GM18498 (cell line): ENCODE results near the gene PTPRG.

Experiments
- ATAC-seq: cut with Tn5 transposase; IDR thresholded peaks from one replicate; pipeline ENCODE4 v1.9.1; 2021; ENCODE audit warnings: mild to moderate bottlenecking, moderate library complexity; ENCODE audit not compliant: unreplicated experiment

Gene PTPRG

DNA sequence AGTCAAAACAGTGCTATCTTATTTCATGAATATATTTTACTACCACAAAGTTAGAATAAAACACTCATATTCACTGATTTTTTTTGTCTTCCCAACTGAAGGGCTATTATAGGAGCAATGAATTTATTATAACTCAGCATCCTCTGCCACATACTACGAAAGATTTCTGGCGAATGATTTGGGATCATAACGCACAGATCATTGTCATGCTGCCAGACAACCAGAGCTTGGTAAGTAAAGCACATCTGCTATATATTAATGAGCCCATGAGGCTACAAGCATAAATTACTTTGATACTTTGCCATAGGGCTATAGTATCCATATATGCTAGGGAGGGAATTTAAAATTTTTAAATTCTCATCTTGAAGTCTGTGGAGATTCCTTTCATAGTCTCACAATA, 716.1 kb downstream of the PTPRG start:
- no peak for ATAC-seq

DNA sequence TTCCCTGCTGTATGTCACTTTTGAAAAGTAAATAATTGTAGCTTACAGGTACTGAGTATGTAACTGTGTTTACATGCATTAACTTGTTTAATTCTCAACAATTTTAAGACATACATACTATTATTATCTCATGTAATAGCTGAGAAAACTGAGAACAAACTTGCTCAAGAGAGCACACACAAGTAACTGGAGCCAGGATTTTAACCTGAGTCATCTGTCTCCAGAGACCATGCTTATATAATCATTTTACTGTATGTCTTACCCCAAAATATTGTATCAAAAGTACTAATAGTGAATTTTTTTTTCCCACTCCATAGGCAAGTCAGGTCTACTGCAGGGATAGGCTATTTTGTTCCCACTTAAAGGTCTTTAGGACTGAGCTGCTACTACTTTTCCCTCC, 716.6 kb downstream of the PTPRG start:
- ATAC-seq, result no peak

DNA sequence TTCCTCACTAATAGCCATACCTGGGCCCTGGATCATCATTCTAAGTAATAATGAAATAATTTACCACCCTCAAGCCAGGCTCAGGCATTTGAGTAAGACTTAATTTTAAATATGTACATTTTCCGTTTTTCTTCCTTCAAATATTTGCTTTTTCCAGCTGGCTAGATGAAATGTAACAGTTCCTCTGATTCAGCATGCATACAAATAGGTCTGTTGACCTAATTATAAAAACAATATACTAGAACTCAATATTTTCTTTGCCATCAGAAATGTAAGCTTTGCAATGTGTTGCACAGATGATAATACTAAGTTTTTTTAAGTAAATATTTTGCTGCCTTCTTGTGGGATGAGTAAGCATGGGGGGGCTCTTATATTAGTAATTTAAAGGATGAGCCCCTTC, 720.4 kb downstream of the PTPRG start:
- ATAC-seq, result no peak

- peak; percentile 69 for ATAC-seq
Observed at GRCh38 chr3:62284442-62284841, 723.1 kb downstream of the PTPRG start.

DNA sequence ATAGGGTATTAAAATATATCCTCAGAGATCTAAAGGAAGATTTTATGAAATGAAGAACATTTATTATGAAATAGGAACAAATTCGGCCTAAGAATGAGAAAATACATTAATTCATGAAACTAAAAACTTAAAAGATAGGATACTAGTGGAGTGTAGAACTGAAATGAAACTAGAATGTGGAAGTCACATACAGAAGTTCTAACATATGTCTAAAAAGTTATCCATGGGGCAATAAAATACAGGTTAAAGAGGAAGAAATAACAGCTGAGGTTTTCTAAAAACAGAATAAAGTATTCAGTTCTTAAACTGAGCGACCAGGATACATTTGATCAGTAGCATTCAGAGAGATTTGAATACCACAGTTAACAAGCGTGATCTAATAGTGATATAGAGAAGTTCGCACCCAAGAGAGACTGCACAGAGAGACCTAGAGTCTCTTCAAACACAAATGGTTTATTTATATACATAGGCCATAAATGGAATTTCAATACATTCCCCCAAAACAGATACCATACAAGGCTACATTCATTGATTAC, 726.1 kb downstream of the PTPRG start:
- ATAC-seq, result no peak

DNA sequence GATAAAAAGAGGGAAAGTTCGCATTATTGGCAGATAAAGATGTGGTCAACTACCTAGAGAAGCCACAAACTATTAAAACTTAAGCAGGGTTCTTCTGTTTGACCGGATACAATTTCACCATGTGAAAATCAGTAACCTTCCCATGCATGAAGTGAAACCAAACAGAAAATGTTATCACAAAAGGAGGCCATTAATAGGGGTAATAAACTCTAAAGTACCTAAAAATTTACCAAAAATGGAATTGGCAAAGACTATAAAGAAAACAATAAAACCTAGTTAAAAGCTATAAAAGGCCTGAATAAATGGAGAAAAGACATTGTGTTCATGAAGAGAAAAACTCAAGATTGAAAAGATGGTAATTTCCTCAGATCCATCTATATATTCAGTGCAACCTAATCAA, 728.6 kb downstream of the PTPRG start:
- no peak for ATAC-seq

DNA sequence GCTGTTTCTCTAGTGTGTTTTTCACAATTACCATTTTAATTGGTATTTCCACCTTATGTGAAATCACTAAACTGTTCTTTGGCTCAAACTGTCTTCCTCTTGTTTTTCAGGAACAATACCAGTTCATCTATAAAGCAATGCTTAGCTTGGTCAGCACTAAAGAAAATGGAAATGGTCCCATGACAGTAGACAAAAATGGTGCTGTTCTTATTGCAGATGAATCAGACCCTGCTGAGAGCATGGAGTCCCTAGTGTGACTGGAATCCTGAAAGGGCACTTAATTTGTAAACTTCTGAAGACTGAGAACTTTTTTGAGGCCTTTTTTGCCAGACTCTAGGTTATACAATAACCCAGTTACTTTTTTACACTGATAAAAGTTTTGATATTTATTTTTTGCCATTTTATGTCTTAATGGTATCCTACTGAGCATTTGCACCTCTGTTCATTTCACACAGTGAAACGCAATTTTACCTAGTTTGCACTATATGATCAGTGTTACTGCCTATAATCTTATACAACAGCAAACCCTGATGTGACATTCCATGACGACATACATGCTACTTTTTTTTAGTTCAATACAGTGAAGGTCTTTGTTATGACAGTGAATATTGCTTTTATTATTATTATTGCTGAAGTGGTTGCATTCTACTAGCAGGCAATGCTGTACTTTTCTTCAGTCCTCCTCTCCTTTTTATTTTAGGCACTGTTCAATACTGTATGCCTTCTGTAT, 731.8 kb downstream of the PTPRG start:
- no peak for ATAC-seq

DNA sequence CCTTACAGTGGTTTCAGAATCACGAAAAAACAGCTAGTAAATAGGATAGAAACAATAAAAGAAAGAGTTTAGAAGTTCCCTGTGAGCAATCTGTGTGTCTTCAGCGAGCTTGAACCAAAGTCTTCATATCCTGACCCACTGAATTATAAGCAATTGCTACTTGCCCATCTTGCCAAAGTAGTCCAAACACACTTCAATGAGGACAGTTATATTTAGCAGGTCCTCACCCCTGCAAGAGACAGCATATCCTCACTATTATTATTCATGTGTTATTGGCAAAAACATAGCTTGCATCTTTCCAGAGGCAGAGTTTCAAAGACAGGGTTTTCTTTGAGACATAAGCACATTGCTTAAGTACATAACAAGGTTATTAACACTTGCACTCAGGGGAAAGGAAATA, 734.2 kb downstream of the PTPRG start:
- ATAC-seq, result no peak

GRCh38 chr3:62300617-62301016, 739.2 kb downstream of the PTPRG start:
- no peak for ATAC-seq

DNA sequence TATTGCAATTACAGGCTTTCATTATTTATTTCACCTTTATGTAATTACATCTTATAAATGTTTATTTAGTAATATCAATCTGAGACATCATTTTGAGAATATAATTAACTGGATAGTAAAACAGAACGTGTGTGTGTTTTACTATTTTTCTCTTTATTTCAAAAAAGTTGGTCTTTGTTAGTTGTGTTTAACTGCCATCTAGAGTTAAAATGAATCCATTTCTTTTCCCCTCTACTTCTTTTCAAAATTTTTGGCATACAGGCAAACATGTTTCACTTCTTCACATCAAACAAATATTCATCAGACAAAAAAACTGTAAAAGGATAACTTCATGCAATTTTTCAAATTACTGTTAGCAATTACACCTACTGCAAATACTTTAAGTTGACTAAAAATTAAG, 750.8 kb downstream of the PTPRG start:
- ATAC-seq, result no peak

DNA sequence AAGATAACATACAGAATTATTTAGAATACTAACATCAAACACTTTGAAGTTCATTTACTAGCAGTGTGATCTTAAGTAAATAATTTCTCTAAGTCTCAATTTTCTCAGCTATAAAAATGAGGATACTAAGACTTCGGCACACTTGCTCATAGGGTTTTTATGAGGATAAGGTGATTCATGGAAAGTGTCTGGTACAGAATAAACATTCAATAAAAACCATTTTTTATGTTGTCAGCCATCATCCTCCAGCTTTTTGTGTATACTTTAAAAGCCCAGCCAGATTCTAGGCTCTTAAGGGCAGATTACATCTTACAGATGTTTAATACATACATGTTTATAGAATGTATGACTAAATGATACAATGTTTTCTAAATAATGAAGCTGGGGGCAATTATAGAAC, 755.2 kb downstream of the PTPRG start:
- ATAC-seq, result no peak

DNA sequence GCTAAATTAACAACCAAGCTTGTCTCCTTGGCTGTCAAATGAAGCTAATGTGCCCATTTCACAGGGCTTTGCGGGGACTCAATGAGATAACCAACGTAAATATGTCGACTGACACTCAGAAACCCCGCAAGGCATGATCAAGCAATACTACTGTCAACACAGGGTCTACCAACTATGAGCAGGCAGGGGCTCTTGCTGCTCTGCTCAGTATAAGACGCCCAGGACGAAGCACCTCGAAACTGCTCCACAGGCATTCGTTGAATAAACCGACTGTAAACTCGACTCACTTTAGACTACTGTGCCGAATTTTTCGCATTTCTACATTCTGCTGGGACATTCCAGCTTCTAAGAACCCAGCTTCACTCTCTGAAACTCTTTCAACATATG, 757.0 kb downstream of the PTPRG start:
- ATAC-seq, result peak; percentile 4

DNA sequence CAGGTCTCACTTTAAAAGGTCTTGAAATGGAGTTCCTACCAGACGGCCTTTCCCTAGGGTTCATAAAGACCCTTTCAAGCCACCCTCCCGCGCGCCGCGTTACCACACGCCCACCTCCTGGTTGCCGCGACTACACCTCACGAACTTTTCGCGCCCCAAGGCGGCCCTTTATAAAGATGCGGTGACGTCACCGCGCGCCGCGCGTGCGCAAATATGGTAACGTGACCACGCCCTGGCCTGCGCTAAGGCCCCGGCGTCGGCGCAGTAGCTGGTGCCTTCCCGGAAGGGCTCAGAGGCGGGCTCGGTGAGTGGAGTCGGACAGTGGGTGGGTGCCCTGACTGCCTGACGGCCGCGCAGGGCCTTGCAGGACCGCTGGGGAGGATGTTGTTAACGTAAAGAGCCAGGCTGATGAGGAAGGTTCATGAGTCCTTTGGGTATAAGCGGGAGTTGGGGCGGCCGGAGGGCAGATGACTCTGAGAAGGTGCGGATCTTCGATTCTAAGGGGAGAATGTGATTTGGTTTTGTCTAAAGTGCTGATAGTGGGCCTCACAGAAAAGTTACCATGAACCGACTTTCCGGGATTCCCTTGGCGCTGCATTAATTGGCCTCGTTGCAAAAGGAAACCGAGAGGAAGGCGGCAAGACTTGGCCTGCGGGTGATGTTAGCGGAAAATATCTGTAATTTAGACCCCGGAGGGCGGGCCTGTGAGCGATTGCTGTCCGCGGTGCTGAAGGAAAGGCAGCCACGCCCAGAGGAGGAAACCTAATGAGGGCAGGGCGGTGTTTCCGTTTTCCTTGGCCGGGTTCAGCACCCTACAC, 757.6 kb downstream of the PTPRG start:
- ATAC-seq, result peak; percentile 98

GRCh38 chr3:62319570-62320243, 758.3 kb downstream of the PTPRG start:
- ATAC-seq, result no peak

- ATAC-seq, result no peak
Observed at GRCh38 chr3:62323241-62323640, 761.9 kb downstream of the PTPRG start.

GRCh38 chr3:62325896-62326295, 764.5 kb downstream of the PTPRG start:
- ATAC-seq, result no peak

DNA sequence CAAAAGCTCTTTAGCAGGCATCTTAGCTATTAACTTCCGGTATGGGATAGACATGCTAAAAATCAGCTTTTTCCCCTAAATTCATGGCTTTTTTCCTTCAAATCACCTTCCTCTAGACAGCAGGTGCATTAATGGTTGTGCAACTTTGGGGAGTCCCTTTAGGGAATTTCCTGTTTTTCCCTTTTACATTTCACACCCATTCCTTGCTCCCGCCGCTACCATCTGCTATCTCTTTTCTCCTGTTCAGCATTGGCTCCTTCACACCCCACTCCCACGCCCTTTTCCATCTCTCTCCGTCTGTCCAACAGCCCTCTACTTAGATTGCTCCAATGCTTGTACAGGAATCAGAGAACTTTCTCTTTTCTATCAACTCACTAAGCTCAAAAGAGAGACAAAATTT, 768.6 kb downstream of the PTPRG start:
- no peak for ATAC-seq

DNA sequence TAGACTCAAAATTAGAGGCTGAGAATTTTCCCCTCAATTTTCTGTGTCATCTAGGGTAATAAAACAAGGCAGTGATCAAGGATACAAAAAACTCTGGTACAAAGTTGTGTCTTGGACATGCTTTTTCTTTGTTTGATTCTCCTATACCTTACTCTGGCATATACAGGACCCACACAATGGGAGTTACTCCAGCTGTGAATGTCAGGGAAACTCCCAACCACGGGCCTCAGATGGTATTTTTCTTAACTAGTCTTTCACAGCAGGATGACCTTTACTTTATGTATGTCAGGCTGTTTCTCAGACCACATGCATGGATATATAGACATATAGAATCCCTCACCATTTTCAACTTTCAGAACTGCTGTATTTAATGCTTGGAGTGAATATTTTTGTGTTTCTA, 770.6 kb downstream of the PTPRG start:
- no peak for ATAC-seq

- no peak for ATAC-seq
Observed at GRCh38 chr3:62332835-62333244, 771.5 kb downstream of the PTPRG start.

DNA sequence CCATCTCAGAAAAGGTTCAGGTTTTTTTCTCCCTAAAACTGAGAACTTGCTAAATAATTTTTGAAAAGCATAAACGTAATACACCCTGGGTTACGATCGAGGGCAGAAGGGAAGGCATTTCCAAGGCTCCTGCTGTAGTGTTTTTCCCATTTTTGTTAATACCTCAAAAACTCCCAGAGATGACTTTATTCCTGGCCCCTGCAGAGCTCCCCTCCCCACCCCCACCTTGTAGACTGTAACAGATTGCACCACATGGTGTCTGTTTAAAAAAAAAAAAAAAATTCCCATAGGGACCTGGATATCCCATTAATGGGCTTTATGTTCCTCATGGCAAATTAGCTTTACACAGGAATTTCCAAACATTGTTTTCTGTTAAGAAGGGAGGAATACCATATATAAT, 773.8 kb downstream of the PTPRG start:
- no peak for ATAC-seq

- ATAC-seq, result no peak
Observed at GRCh38 chr3:62343755-62344154, 782.4 kb downstream of the PTPRG start.
